NCI-H2171 treated with DMSO at 0.1 percent for 48 hours (cell line): ENCODE data around the gene PRPF40A.

Experiments used
- DNase-seq: peaks from one replicate; lab custom pipeline; 2025; lab: John Stamatoyannopoulos, UW

Gene PRPF40A

DNA sequence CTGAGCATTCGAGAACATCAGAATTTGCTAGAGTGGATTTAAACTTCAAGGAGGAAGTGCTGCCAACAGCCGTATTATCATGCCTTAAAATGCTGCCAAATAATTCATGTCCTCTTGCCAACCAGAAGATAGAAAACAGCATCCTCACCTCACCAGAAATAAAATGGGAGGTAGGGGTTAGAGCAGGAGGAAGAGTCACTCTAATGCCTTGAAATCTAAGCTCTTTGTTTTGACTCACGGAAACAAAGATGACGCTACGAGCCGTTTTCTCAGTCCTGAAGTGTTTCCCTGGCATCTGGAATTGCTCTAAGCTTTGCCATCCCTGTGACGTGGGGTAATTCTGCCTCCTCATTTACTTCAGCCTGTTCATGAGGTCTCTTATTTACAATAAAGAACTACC is 97.1 kb downstream of the PRPF40A start:
- no peak for DNase-seq

DNA sequence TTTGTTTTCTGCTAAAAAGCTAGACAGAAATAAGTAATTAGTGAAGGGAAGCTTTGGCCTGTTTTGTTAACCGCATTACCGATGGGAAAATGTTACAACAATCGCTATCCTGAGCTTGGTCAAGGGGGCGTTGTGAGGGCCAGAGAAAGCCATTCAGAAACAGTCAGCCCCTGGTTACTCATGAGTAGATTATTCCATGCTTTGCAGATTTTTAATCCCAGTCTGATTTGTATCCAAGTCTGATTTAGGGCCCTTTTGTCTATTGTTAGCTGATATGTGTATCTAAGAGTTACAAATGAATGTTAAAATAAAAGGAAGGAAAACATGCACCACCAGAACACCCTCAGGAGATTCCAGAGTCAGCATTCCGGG is 99.1 kb downstream of the PRPF40A start:
- DNase-seq, result no peak

DNA sequence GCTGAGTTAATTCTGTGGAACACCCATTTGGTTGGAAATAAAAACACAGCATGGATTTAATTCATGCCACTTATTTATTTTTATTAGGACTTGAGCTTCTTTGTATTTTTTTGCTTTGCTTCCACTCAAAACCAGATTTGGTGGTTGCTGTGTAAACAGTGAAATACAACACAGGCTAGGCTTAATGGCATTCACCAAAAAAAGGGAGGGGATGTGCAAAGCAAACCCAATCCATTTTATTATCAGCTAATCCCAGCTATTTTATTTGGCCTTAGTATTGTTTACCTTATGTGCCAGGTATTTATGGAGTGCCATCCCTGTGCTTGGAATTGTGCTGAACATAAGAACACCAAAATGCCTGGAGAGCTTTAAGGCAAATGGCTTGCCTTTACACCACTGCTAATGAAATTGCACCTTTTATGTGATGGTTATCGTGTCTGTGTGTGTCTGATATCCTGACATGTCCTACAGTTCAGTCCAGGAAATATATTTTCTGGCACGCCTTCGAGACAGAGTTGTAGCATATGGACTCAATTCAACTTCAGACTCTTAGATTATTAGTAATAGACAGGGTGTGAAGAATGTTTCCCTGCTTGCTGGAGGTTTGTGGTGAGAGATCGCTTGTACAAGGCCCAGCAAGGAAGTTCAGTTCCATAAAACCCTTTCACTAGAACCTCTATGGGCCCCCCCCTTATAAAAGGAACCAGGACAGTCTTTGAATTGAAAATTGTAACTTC is 99.6 kb downstream of the PRPF40A start:
- no peak for DNase-seq

- no peak for DNase-seq
These were observed 102.1 kb downstream of the PRPF40A start for GRCh38 chr2:152615177-152615576.

- DNase-seq, result no peak
These were observed 104.0 kb downstream of the PRPF40A start for GRCh38 chr2:152613235-152613634.

- no peak for DNase-seq
These were observed 105.6 kb downstream of the PRPF40A start for GRCh38 chr2:152611458-152612231.

DNA sequence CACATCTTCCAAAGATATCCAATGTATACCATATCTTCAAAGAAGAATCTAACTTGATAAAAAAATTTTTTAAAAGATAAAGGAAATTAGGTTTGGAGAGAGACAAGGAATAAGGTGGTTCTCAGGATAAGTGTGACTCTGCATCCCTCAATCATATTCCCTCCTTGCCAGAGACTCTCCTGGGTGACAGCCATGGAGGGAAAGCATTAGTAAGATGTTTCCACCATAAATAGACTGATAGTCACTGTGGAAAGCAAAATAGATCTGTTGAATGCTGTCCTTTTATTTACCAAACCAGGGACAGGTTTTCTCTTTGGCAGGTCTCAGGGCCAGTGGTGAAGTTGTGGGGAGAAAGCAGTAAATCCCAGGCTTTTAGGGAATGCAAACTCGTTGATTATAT is 107.6 kb downstream of the PRPF40A start:
- no peak for DNase-seq

- no peak for DNase-seq
These were observed 108.1 kb downstream of the PRPF40A start for GRCh38 chr2:152609154-152609553.

DNA sequence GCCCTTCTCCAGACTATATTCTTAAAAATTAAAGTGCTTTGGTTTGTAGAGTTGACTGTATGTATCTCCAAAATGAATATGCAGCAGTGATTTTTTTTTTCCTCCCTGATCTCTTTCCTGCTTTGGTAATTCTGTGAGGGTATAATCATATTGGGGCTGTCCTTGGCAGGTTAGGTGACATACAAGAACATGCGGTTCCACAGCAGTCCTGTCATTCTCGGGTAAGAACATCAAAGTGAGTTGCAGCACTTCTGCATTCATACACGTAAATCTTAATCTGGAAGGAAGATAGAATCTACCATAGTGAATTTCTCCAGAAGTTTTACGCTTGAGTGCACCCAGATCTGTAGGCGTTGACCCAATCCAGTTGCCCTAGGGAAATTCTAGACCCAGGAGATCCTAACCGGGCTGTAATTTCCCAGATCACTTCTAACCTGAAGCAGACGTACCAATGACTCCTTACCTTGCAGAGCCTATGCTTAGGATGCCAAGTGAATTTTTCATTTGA is 109.4 kb downstream of the PRPF40A start:
- no peak for DNase-seq

- no peak for DNase-seq
These were observed 110.3 kb downstream of the PRPF40A start for GRCh38 chr2:152606941-152607340.

- no peak for DNase-seq
These were observed 111.2 kb downstream of the PRPF40A start for GRCh38 chr2:152606081-152606480.

DNA sequence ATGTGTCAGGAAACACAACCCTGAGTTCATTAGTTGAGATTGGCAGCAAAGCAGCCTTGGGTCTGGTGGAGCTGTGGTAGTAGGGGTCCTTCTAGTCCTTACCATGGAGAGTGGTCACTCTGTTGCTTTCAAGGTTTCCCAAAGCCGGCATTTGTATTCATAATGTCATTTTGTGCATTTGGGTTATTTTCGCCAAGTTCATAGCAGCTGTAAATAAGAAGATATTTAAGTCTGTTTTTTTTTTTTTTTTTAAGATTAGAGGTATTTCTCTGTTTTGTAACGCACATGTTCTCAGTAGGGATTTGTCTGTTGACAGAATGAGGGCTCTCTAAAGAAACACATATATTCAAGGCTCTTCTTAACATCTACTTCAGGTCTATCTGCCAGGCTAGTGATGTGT is 114.1 kb downstream of the PRPF40A start:
- no peak for DNase-seq

DNA sequence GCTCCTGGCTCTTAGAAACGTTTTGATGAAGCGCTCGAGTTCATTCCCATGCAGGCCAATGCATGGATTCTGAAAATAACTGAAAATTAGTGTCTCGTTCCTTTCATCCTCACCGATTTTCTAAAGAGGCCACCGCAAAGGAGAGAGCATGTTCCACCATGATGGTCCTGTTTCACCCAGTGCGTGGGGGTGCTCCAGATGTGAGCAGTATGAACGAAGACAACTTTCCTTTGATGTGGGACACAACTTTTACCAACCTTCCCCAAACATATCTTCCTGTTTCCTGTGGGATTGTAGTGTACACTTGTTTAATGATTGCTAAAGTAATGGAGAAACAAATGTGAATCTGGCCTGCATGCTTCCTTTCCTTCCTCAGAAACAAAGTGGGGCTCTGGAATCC is 114.5 kb downstream of the PRPF40A start:
- DNase-seq, result no peak
